ENCODE data around the gene YJEFN3.

Gene YJEFN3

GRCh38 chr19:19524053-19524452 is 4.7 kb upstream of the YJEFN3 start:
- DNase-seq: no peak

GRCh38 chr19:19525611-19526380 is 2.9 kb upstream of the YJEFN3 start:
- DNase-seq: no peak

- DNase-seq: no peak
Measured at GRCh38 chr19:19526581-19527370, 1.9 kb upstream of the YJEFN3 start.

- no peak for DNase-seq
Measured at GRCh38 chr19:19527371-19527656, 1.4 kb upstream of the YJEFN3 start.

GRCh38 chr19:19527674-19528625 is 761 bp upstream of the YJEFN3 start:
- no peak for DNase-seq

GRCh38 chr19:19529783-19530422 is 1.2 kb downstream of the YJEFN3 start:
- no peak for DNase-seq

GRCh38 chr19:19530423-19530804 is 1.7 kb downstream of the YJEFN3 start:
- DNase-seq: no peak

- no peak for DNase-seq
Measured at GRCh38 chr19:19530889-19531288, 2.2 kb downstream of the YJEFN3 start.

GRCh38 chr19:19531951-19532805 is 3.5 kb downstream of the YJEFN3 start:
- peak; percentile 31 to 51 for DNase-seq

- DNase-seq: no peak
Measured at GRCh38 chr19:19532806-19533701, 4.3 kb downstream of the YJEFN3 start.

GRCh38 chr19:19533841-19534240 is 5.1 kb downstream of the YJEFN3 start:
- DNase-seq: no peak

GRCh38 chr19:19534556-19535265 is 6.0 kb downstream of the YJEFN3 start:
- no peak for DNase-seq

- no peak for DNase-seq
Measured at GRCh38 chr19:19535311-19536191, 6.8 kb downstream of the YJEFN3 start.

GRCh38 chr19:19537075-19538048 is 8.7 kb downstream of the YJEFN3 start:
- DNase-seq: no peak

GRCh38 chr19:19538061-19538784 is 9.5 kb downstream of the YJEFN3 start, which contains the start of gene CILP2:
TSS of gene CILP2 (plus strand) at chr19:19538265. CDS start at chr19:19538350, 85 bp downstream.
- no peak for DNase-seq

GRCh38 chr19:19538785-19539166 is 10.1 kb downstream of the YJEFN3 start:
- DNase-seq: no peak

- no peak for DNase-seq
Measured at GRCh38 chr19:19539698-19540063, 11.0 kb downstream of the YJEFN3 start.

All from SHP77 (cell line).